ENCODE results near the gene CAMTA1.

The CAMTA1 gene

GRCh38 chr1:7250597-7251453 is 465.6 kb downstream of the CAMTA1 start:
- Histone ChIP-seq H3K27me3 (ENCODE audit: insufficient read depth, poor library complexity, severe bottlenecking) (no peaks in the 10 kb centered on the region), H3K27ac (ENCODE audit: poor library complexity, severe bottlenecking) (no peak overlapping the region), H3K4me1 (ENCODE audit: insufficient read depth, poor library complexity, severe bottlenecking) (peaks cover 6% of the 10 kb centered on the region), H3K4me3 (ENCODE audit: severe bottlenecking) (no peak overlapping the region), H3K36me3 (ENCODE audit: low read depth) (no peaks in the 10 kb centered on the region), H3K9me3 (ENCODE audit: severe bottlenecking) (no peaks in the 10 kb centered on the region)
- no peak for DNase-seq (ENCODE audit: low spot score)
- TF ChIP-seq CTCF (IDR thresholded peaks at IDR 0.05; ENCODE audit: poor library complexity, severe bottlenecking), result no peak
- ATAC-seq (ENCODE audit: low read depth), result no peak

- no peaks in the 10 kb centered on the region for H3K9me3 ChIP-seq (ENCODE audit: severe bottlenecking)
- no peaks in the 10 kb centered on the region for H3K27me3 ChIP-seq (ENCODE audit: insufficient read depth, poor library complexity, severe bottlenecking)
- no peak overlapping the region for H3K27ac ChIP-seq (ENCODE audit: poor library complexity, severe bottlenecking)
- H3K4me3 ChIP-seq (ENCODE audit: severe bottlenecking), result no peak overlapping the region
- TF ChIP-seq CTCF (IDR thresholded peaks at IDR 0.05; ENCODE audit: poor library complexity, severe bottlenecking), result no peak
- H3K36me3 ChIP-seq (ENCODE audit: low read depth), result no peaks in the 10 kb centered on the region
- ATAC-seq (ENCODE audit: low read depth) (no peak), DNase-seq (ENCODE audit: low spot score) (no peak)
- peaks cover 8% of the 10 kb centered on the region for H3K4me1 ChIP-seq (ENCODE audit: insufficient read depth, poor library complexity, severe bottlenecking)
Observed at GRCh38 chr1:7251454-7251800, 466.2 kb downstream of the CAMTA1 start.

- Histone ChIP-seq H3K36me3 (ENCODE audit: low read depth) (no peaks in the 10 kb centered on the region), H3K4me3 (ENCODE audit: severe bottlenecking) (no peak overlapping the region), H3K9me3 (ENCODE audit: severe bottlenecking) (no peaks in the 10 kb centered on the region), H3K4me1 (ENCODE audit: insufficient read depth, poor library complexity, severe bottlenecking) (peaks cover 8% of the 10 kb centered on the region), H3K27ac (ENCODE audit: poor library complexity, severe bottlenecking) (no peak overlapping the region), H3K27me3 (ENCODE audit: insufficient read depth, poor library complexity, severe bottlenecking) (no peaks in the 10 kb centered on the region)
- DNase-seq (ENCODE audit: low spot score) (no peak), ATAC-seq (ENCODE audit: low read depth) (no peak)
- no peak for TF ChIP-seq CTCF (IDR thresholded peaks at IDR 0.05; ENCODE audit: poor library complexity, severe bottlenecking)
Observed at GRCh38 chr1:7252411-7253117, 467.3 kb downstream of the CAMTA1 start.

GRCh38 chr1:7253118-7253480 is 467.8 kb downstream of the CAMTA1 start:
- DNase-seq (ENCODE audit: low spot score), result no peak
- H3K9me3 ChIP-seq (ENCODE audit: severe bottlenecking), result no peaks in the 10 kb centered on the region
- ATAC-seq (ENCODE audit: low read depth), result no peak
- H3K4me3 ChIP-seq (ENCODE audit: severe bottlenecking), result no peak overlapping the region
- no peak overlapping the region for H3K27ac ChIP-seq (ENCODE audit: poor library complexity, severe bottlenecking)
- H3K36me3 ChIP-seq (ENCODE audit: low read depth), result no peaks in the 10 kb centered on the region
- no peaks in the 10 kb centered on the region for H3K27me3 ChIP-seq (ENCODE audit: insufficient read depth, poor library complexity, severe bottlenecking)
- TF ChIP-seq CTCF (IDR thresholded peaks at IDR 0.05; ENCODE audit: poor library complexity, severe bottlenecking), result no peak
- H3K4me1 ChIP-seq (ENCODE audit: insufficient read depth, poor library complexity, severe bottlenecking), result peaks cover 8% of the 10 kb centered on the region

Measured in RWPE2 (cell line).